H1 (cell line): ENCODE measurements around the gene SEMA3C. TPM values are rescaled to one million over a fixed set of nuclear protein-coding genes. Genes with fewer than 3 reads are reported as not detected.

Experiments used
- CTCF ChIA-PET: fragments of 300-600 bp; sonication (Branson Sonifier 250); formaldehyde crosslinking; loops from one replicate; lab custom pipeline; 2021; ENCODE audit not compliant: partially characterized antibody; lab: Charles Lee
- POLR2A ChIA-PET: fragments of 300-600 bp; sonication (Branson Sonifier 250); formaldehyde crosslinking; loops from one replicate; lab custom pipeline; 2021; ENCODE audit warnings: inconsistent platforms; ENCODE audit not compliant: partially characterized antibody; lab: Charles Lee
- DNase-seq, 2 experiments: peaks; one replicate each; pipeline versions ENCODE4 v3.0.0 to v3.0.0-alpha.2; 2010 to 2022; ENCODE audit warnings: low spot score in 2 of 2, low read depth in 1 of 2, mixed read lengths in 1 of 2
- FAIRE-seq: peaks from 2 replicates; lab custom pipeline; 2011; peaks lifted over from hg19 to GRCh38; lab: Jason Lieb, UNC
- H2AFZ ChIP-seq: 2 replicates; pipeline ENCODE4 v1.8.1; 2012; ENCODE audit warnings: low read length, inconsistent platforms
- H2AK5ac ChIP-seq: 2 replicates; pipeline ENCODE4 v1.6.1; 2013; ENCODE audit warnings: low read depth, low read length
- H2BK120ac ChIP-seq: replicated peaks from 2 replicates; pipeline ENCODE3; 2013; ENCODE audit warnings: low read depth, low read length, inconsistent platforms
- H2BK12ac ChIP-seq: 2 replicates; pipeline ENCODE4 v1.6.1; 2013; ENCODE audit warnings: low read depth, low read length
- H2BK15ac ChIP-seq: 2 replicates; pipeline ENCODE4 v1.6.1; 2013; ENCODE audit warnings: low read length
- H2BK20ac ChIP-seq: 2 replicates; pipeline ENCODE4 v1.6.1; 2013; ENCODE audit warnings: low read length
- H2BK5ac ChIP-seq: 2 replicates; pipeline ENCODE4 v1.6.1; 2013; ENCODE audit warnings: low read depth, low read length
- H3K14ac ChIP-seq: 2 replicates; pipeline ENCODE4 v1.6.1; 2013; ENCODE audit warnings: inconsistent platforms; ENCODE audit not compliant: insufficient read length
- H3K18ac ChIP-seq: 2 replicates; pipeline ENCODE4 v1.6.1; 2013; ENCODE audit warnings: low read length; ENCODE audit errors: extremely low read depth
- H3K23ac ChIP-seq: 2 replicates; pipeline ENCODE4 v1.6.1; 2013; ENCODE audit warnings: inconsistent platforms; ENCODE audit not compliant: insufficient read length
- H3K23me2 ChIP-seq: 2 replicates; pipeline ENCODE4 v1.6.1; 2013; ENCODE audit warnings: low read depth, low read length
- H3K27ac ChIP-seq: 2 replicates; pipeline ENCODE4 v1.6.1; 2011; ENCODE audit warnings: low read depth, low read length, inconsistent platforms
- H3K27me3 ChIP-seq, 4 experiments: replicated peaks in 1 of 4; 1 replicate in 1 of 4; 2 replicates in 3 of 4; pipeline versions ENCODE4 v1.6.1 to v1.8.1; 2011 to 2013; ENCODE audit warnings: low read length in 3 of 4, mild to moderate bottlenecking in 3 of 4, inconsistent platforms in 2 of 4, mixed read lengths in 2 of 4, moderate library complexity in 1 of 4; ENCODE audit not compliant: control insufficient read depth in 3 of 4, insufficient read depth in 3 of 4; ENCODE audit errors: extremely low read depth in 1 of 4
- H3K36me3 ChIP-seq, 4 experiments: 2 replicates each; pipeline versions ENCODE4 v1.6.1 to v1.8.1; 2011 to 2013; ENCODE audit warnings: mild to moderate bottlenecking in 4 of 4, low read length in 3 of 4, moderate library complexity in 2 of 4, control low read depth in 1 of 4, inconsistent platforms in 1 of 4; ENCODE audit not compliant: insufficient read depth in 4 of 4, control insufficient read depth in 2 of 4
- H3K4ac ChIP-seq: replicated peaks from 2 replicates; pipeline ENCODE3; 2013; ENCODE audit warnings: low read length, low read depth, mixed read lengths, inconsistent platforms; ENCODE audit not compliant: insufficient read length
- H3K4me1 ChIP-seq, 4 experiments: replicated peaks in 1 of 4; 1 replicate in 1 of 4; 2 replicates in 3 of 4; pipeline versions ENCODE4 v1.6.1 to v1.8.1; 2011 to 2013; ENCODE audit warnings: low read length in 3 of 4, inconsistent platforms in 2 of 4, mixed read lengths in 1 of 4; ENCODE audit not compliant: insufficient read depth in 4 of 4, control insufficient read depth in 3 of 4
- H3K4me2 ChIP-seq, 2 experiments: 2 replicates each; pipeline versions ENCODE4 v1.6.1 to v1.8.1; 2011 to 2013; ENCODE audit warnings: low read depth in 2 of 2, low read length in 2 of 2, control low read depth in 1 of 2, inconsistent platforms in 1 of 2, mild to moderate bottlenecking in 1 of 2; ENCODE audit not compliant: insufficient read depth in 1 of 2
- H3K4me3 ChIP-seq, 4 experiments: fragments of 200-600, 300-600 bp in 1 of 4; sonication (generic), shearing (Covaris generic), sonication (Bioruptor Twin) in 1 of 4; 2 replicates each; pipeline versions ENCODE4 v1.5.1 to v1.8.1; 2011 to 2016; ENCODE audit warnings: low read length in 4 of 4, low read depth in 3 of 4, control low read depth in 2 of 4, inconsistent platforms in 2 of 4, mild to moderate bottlenecking in 2 of 4, mixed read lengths in 1 of 4, moderate library complexity in 1 of 4; ENCODE audit not compliant: insufficient read depth in 2 of 4; ENCODE audit errors: extremely low read depth in 1 of 4
- H3K56ac ChIP-seq: replicated peaks from 2 replicates; pipeline ENCODE3; 2013; ENCODE audit warnings: low read depth, mild to moderate bottlenecking, mixed read lengths, low read length, inconsistent platforms; ENCODE audit not compliant: insufficient read length
- H3K79me1 ChIP-seq: 2 replicates; pipeline ENCODE4 v1.6.1; 2013; ENCODE audit warnings: low read depth, low read length, control low read depth
- H3K79me2 ChIP-seq, 2 experiments: 2 replicates each; pipeline versions ENCODE4 v1.6.1 to v1.8.1; 2012 to 2013; ENCODE audit warnings: low read length in 2 of 2, mild to moderate bottlenecking in 2 of 2, inconsistent platforms in 1 of 2; ENCODE audit not compliant: insufficient read depth in 2 of 2, control insufficient read depth in 1 of 2
- H3K9ac ChIP-seq, 4 experiments: replicated peaks in 1 of 4; 1 replicate in 1 of 4; 2 replicates in 3 of 4; pipeline versions ENCODE4 v1.6.1 to v1.8.1; 2011 to 2013; ENCODE audit warnings: low read depth in 3 of 4, low read length in 3 of 4, control low read depth in 2 of 4, mild to moderate bottlenecking in 2 of 4, moderate library complexity in 2 of 4, inconsistent platforms in 1 of 4; ENCODE audit errors: extremely low read depth in 1 of 4
- H3K9me3 ChIP-seq, 2 experiments: 2 replicates each; pipeline versions ENCODE4 v1.6.1 to v1.8.1; 2012 to 2013; ENCODE audit warnings: mild to moderate bottlenecking in 2 of 2, moderate library complexity in 2 of 2, control low read depth in 1 of 2, inconsistent platforms in 1 of 2, low read depth in 1 of 2, low read length in 1 of 2, mixed read lengths in 1 of 2; ENCODE audit not compliant: insufficient read depth in 2 of 2
- H4K20me1 ChIP-seq, 2 experiments: replicated peaks in 1 of 2; 2 replicates each; pipeline versions ENCODE3 to v1.8.1; 2011 to 2013; ENCODE audit warnings: inconsistent platforms in 2 of 2, low read length in 2 of 2, mild to moderate bottlenecking in 1 of 2; ENCODE audit not compliant: insufficient read depth in 2 of 2, control insufficient read depth in 1 of 2
- H4K5ac ChIP-seq: 2 replicates; pipeline ENCODE4 v1.6.1; 2013; ENCODE audit warnings: low read length, low read depth, mixed read lengths, inconsistent platforms; ENCODE audit not compliant: insufficient read length
- H4K8ac ChIP-seq: 2 replicates; pipeline ENCODE4 v1.8.0; 2013; ENCODE audit warnings: mild to moderate bottlenecking, moderate library complexity, low read length, inconsistent platforms; ENCODE audit not compliant: insufficient read depth; ENCODE audit errors: extremely low read depth
- H4K91ac ChIP-seq: replicated peaks from 2 replicates; pipeline ENCODE3; 2013; ENCODE audit warnings: low read length, mixed read lengths, inconsistent platforms; ENCODE audit not compliant: insufficient read length
- CTBP2 ChIP-seq: IDR thresholded peaks from 2 replicates; pipeline ENCODE4 v1.7.0; 2011; ENCODE audit warnings: borderline replicate concordance, mild to moderate bottlenecking, moderate library complexity, mixed read lengths, low read length; ENCODE audit not compliant: insufficient read depth, insufficient read length
- HDAC6 ChIP-seq: IDR thresholded peaks from one replicate; pipeline ENCODE4 v1.7.1; 2012; ENCODE audit warnings: low read depth, mild to moderate bottlenecking, inconsistent platforms, low read length, moderate library complexity
- KDM1A ChIP-seq: fragments of 200-600, 300-600 bp; sonication (generic); IDR thresholded peaks from 2 replicates; pipeline ENCODE4 v1.7.1; 2016; ENCODE audit warnings: mild to moderate bottlenecking, low read length, borderline replicate concordance
- NANOG ChIP-seq: IDR thresholded peaks from 2 replicates; pipeline ENCODE4 v1.6.1; 2011; ENCODE audit warnings: low read length, low read depth, mild to moderate bottlenecking, inconsistent platforms; ENCODE audit not compliant: insufficient read depth, poor library complexity, severe bottlenecking
- POLR2A ChIP-seq, 2 experiments: IDR thresholded peaks; 1 replicate in 1 of 2; 2 replicates in 1 of 2; pipeline ENCODE4 v1.6.1; 2011; ENCODE audit warnings: low read depth in 2 of 2, low read length in 2 of 2, mild to moderate bottlenecking in 2 of 2; ENCODE audit errors: control extremely low read depth in 1 of 2
- SP1 ChIP-seq: IDR thresholded peaks from 2 replicates; pipeline ENCODE4 v1.6.1; 2011; ENCODE audit warnings: low read depth, low read length
- WGBS, 2 experiments: shearing (Covaris generic) in 1 of 2; methylation state at CpG; one replicate each; pipeline versions ENCODE4 v1.1.6 to v1.1.7; 2013 to 2015; ENCODE audit warnings: low lambda C conversion rate in 2 of 2, mixed read lengths in 2 of 2, inconsistent platforms in 1 of 2, low coverage in 1 of 2, missing lambda C conversion rate in 1 of 2; ENCODE audit not compliant: insufficient replicate concordance in 2 of 2, insufficient coverage in 1 of 2, insufficient read length in 1 of 2; ENCODE audit errors: extremely low coverage in 1 of 2, missing lambda C conversion rate in 1 of 2; 5-methylcytosine and 5-hydroxymethylcytosine counted together
- polyA plus RNA-seq, 7 experiments: library from polyadenylated mRNA; depleted of rRNA in 3 of 7; stranded (reverse) in 5 of 7; unstranded in 2 of 7; fragments of >200 nt in 5 of 7; fragments of 200-250 nt in 2 of 7; gene quantifications; 1 replicate in 5 of 7; 2 replicates in 1 of 7; 4 replicates in 1 of 7; pipeline versions ENCODE4 v1.2.1 to v1.2.3, GENCODE V29; 2011 to 2013; ENCODE audit warnings: missing spikeins in 2 of 7, mixed read lengths in 2 of 7
- total RNA-seq: library from RNA; stranded (reverse); fragmentation: NEBNext Ultra II Directional; extraction: Animal tissue kit (Norgen Biotek cat#: 25700); gene quantifications from 2 replicates; pipeline ENCODE4 v1.2.1, GENCODE V29; 2021

The SEMA3C gene
- total and polyA plus RNA-seq, 2 of the 8 experiments (the other 6 are each of a cell fraction or from before 2014, with no cell fraction given), result 0.15 to 1.4 TPM

DNA sequence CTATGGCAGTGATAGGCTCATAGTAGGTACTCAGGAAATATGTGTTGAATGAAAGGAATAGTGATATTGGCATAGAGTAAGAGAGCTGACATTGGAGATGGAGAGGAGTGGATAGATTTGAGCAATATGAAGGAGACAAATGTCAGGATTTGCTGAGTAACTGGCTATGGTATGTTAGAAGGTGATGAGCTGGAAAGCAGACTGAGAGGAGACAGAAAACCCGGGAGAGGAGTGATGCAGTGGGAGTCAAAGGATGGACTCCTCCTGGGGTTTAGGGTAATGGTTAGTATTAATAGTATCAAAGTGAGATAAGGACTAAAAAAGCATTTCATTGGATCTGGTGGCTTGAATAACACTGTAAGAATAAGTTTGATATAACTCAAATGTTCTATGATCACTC, 215.6 kb downstream of the SEMA3C start:
- no peak overlapping the region for H2BK5ac ChIP-seq
- H2BK120ac ChIP-seq, result no peak overlapping the region
- H3K27me3 ChIP-seq, result no peaks in the 10 kb centered on the region
- H3K79me2 ChIP-seq, result no peaks in the 10 kb centered on the region
- H3K27ac ChIP-seq, result no peak overlapping the region
- H4K20me1 ChIP-seq, result no peaks in the 10 kb centered on the region
- no peak overlapping the region for H4K91ac ChIP-seq
- H3K9ac ChIP-seq, result no peak overlapping the region
- DNase-seq, result no peak
- H3K4me3 ChIP-seq, result no peak overlapping the region
- no peak overlapping the region for H3K14ac ChIP-seq
- H4K8ac ChIP-seq, result no peak overlapping the region
- no peak overlapping the region for H2AK5ac ChIP-seq
- no peak overlapping the region for H2BK15ac ChIP-seq
- H3K79me1 ChIP-seq, result no peaks in the 10 kb centered on the region
- H3K56ac ChIP-seq, result no peak overlapping the region
- H3K9me3 ChIP-seq, result no peaks in the 10 kb centered on the region
- H2BK12ac ChIP-seq, result no peak overlapping the region
- H3K4ac ChIP-seq, result no peak overlapping the region
- POLR2A ChIA-PET, result no interaction called here
- CTCF ChIA-PET, result interaction anchor here (0.6 to 1.7 kb wide), 3 partner anchors 9 to 305 kb away, joined by 3 to 5 read pairs (median 4); no protein-coding TSS in a partner anchor
- FAIRE-seq, result no peak
- H3K23me2 ChIP-seq, result no peaks in the 10 kb centered on the region
- no peak overlapping the region for H3K23ac ChIP-seq
- H2BK20ac ChIP-seq, result no peak overlapping the region
- no peak for TF ChIP-seq CTBP2
- TF ChIP-seq KDM1A, result no peak
- TF ChIP-seq HDAC6, result no peak
- TF ChIP-seq SP1, result no peak
- TF ChIP-seq NANOG, result no peak
- TF ChIP-seq POLR2A (IDR thresholded peaks at IDR 0.05; ENCODE audit: control extremely low read depth in 1 of 2, low read depth in 2 of 2, low read length in 2 of 2), result no peak
- H4K5ac ChIP-seq, result no peak overlapping the region
- H2AFZ ChIP-seq, result no peak overlapping the region
- 95% methylated on average over 1 of the region's 1 CpG; no CpG with 5 or more reads in 1 of the 2 experiments for WGBS, 2 experiments
- no peak overlapping the region for H3K18ac ChIP-seq
- 0 out of 7 replicates have a peak, but pooled peaks cover 0 to 2% (median 0%) of the 10 kb centered on the region in 4 experiments for H3K4me1 ChIP-seq
- no peak overlapping the region for H3K4me2 ChIP-seq
- no peaks in the 10 kb centered on the region for H3K36me3 ChIP-seq
